Activated CD4-positive, CD25-positive, alpha-beta regulatory T cell treated with anti-CD3 and anti-CD28 coated beads, Interleukin-2, amount 50 U/mL, for 16 hours (primary cell): ENCODE results near the gene PTGES3.
A peak's percentile ranks its signal among the peaks of the same experiment; 100 is the strongest.
"Not testable (repeated sequence)": the region's sequence is repeated elsewhere in the genome, so short reads cannot be mapped to it uniquely, and the experiment has no call there.

Experiments
- DNase-seq: peaks from one replicate; pipeline ENCODE4 v3.0.0-alpha.2; 2020; ENCODE audit warnings: low read depth, low spot score

PTGES3 gene

GRCh38 chr12:56688129-56688845 is at the start of gene PTGES3:
TSS of gene PTGES3 (minus strand) at chr12:56688284. CDS start at chr12:56687999, 285 bp downstream.
- peak; percentile 91 for DNase-seq

- DNase-seq = no peak
Measured at GRCh38 chr12:56728139-56728861, 40.2 kb upstream of the PTGES3 start.

- DNase-seq = not testable (repeated sequence)
Measured at GRCh38 chr12:56726196-56726675, 38.2 kb upstream of the PTGES3 start.

GRCh38 chr12:56725723-56726102 is 37.6 kb upstream of the PTGES3 start:
- no peak for DNase-seq

- DNase-seq = peak; percentile 96
Measured at GRCh38 chr12:56724972-56725722, 37.1 kb upstream of the PTGES3 start, which contains the start of gene NACA. TSS of gene NACA (minus strand) at chr12:56725299. CDS start at chr12:56724521, 778 bp downstream.

- DNase-seq = no peak
Measured at GRCh38 chr12:56724701-56724971, 36.6 kb upstream of the PTGES3 start.

GRCh38 chr12:56723889-56724700 is 36.0 kb upstream of the PTGES3 start:
- no peak for DNase-seq

- DNase-seq = no peak
Measured at GRCh38 chr12:56723352-56723751, 35.3 kb upstream of the PTGES3 start.

GRCh38 chr12:56722832-56723231 is 34.7 kb upstream of the PTGES3 start:
- DNase-seq = no peak

GRCh38 chr12:56721721-56722120 is 33.6 kb upstream of the PTGES3 start:
- DNase-seq = no peak

- DNase-seq = no peak
Measured at GRCh38 chr12:56721216-56721615, 33.1 kb upstream of the PTGES3 start.

GRCh38 chr12:56720731-56721151 is 32.7 kb upstream of the PTGES3 start:
- no peak for DNase-seq

GRCh38 chr12:56719056-56719455 is 31.0 kb upstream of the PTGES3 start:
- no peak for DNase-seq

GRCh38 chr12:56718636-56719035 is 30.6 kb upstream of the PTGES3 start:
- DNase-seq = no peak

GRCh38 chr12:56718149-56718548 is 30.1 kb upstream of the PTGES3 start:
- DNase-seq = no peak

GRCh38 chr12:56716933-56717880 is 29.1 kb upstream of the PTGES3 start:
- DNase-seq = no peak

GRCh38 chr12:56716458-56716857 is 28.4 kb upstream of the PTGES3 start:
- no peak for DNase-seq

- no peak for DNase-seq
Measured at GRCh38 chr12:56715798-56716197, 27.7 kb upstream of the PTGES3 start.

GRCh38 chr12:56714431-56714929 is 26.4 kb upstream of the PTGES3 start:
- DNase-seq = no peak

GRCh38 chr12:56713345-56713744 is 25.3 kb upstream of the PTGES3 start:
- DNase-seq = no peak
